ENCODE measurements around the gene BMPER.

The BMPER gene

DNA sequence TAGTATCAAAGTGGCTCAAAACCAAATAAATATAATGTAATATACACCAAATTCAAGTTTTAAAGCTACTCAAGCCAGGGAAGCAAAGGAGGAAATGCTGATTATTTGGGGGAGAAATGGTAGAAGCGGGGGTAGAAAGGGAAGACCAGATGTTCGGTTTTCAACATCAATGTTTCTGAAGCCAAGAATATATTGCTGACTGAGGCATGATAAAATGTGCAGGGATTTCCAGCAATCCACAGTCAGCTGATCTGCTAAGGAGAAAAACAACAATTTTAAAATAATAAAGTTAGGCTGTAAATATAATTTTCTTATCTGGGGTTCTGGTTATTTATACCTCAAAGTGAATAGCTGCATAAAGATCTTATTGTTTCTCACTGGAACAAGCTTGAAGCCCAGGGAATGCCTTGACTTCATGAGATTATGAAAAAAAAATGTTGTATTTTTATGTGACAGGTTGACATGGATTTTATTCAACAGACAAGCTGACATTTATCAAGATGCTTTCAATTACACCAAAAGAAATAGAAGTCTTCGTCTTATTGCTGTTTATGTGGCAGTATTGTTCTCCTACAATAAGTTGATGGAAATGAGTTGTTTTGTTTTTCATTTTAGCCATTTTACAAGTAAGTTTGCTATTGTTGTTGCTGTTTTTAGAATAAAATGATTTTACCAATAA is 28.6 kb upstream of the BMPER start:
- WGBS, 2 experiments = 93 to 95% methylated on average over 3 of the region's 3 CpGs
- Histone ChIP-seq H3K4me3 (ENCODE audit: insufficient read depth, low read depth, low read length) (no peak overlapping the region), H3K4me1 (ENCODE audit: control insufficient read depth, insufficient read depth, low read length) (peaks cover 19% of the 10 kb centered on the region)

DNA sequence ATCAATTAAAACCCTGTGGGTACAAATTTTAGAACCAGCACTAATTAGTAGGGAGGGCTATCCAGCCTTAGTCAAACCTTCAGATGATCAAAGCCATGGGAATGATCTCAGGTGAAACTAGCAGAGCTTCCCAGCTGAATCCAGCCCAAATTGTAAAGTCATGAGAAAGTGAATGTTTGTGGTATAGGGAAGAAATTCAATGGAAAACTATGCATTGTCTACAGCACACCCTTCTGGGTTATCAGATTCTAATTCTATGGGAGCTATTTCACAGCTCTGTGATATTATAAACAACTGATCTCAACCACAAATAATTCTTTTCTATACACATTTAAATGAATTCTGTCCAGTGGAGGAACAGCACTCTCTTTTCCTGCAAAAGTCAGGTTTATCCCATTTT is 24.6 kb upstream of the BMPER start:
- no peaks in the 10 kb centered on the region for H3K36me3 ChIP-seq (ENCODE audit: control insufficient read depth, insufficient read depth, low read length)
- no peaks in the 10 kb centered on the region for H3K4me1 ChIP-seq (ENCODE audit: control insufficient read depth, insufficient read depth, low read length)
- no peaks in the 10 kb centered on the region for H3K27me3 ChIP-seq (ENCODE audit: control insufficient read depth, insufficient read depth, low read length, poor library complexity, severe bottlenecking)
- no peak overlapping the region for H3K27ac ChIP-seq (ENCODE audit: insufficient read depth, low read depth, low read length, poor library complexity, severe bottlenecking)
- H3K9me3 ChIP-seq (ENCODE audit: control insufficient read depth, low read length) = no peaks in the 10 kb centered on the region
- no peak overlapping the region for H3K4me3 ChIP-seq (ENCODE audit: insufficient read depth, low read depth, low read length)

More for the DNA sequence above, 28.6 kb upstream of the BMPER start:
- H3K36me3 ChIP-seq (ENCODE audit: control insufficient read depth, insufficient read depth, low read length) = no peaks in the 10 kb centered on the region
- H3K27me3 ChIP-seq (ENCODE audit: control insufficient read depth, insufficient read depth, low read length, poor library complexity, severe bottlenecking) = no peaks in the 10 kb centered on the region
- H3K9me3 ChIP-seq (ENCODE audit: control insufficient read depth, low read length) = no peaks in the 10 kb centered on the region
- H3K27ac ChIP-seq (ENCODE audit: insufficient read depth, low read depth, low read length, poor library complexity, severe bottlenecking) = no peak overlapping the region

DNA sequence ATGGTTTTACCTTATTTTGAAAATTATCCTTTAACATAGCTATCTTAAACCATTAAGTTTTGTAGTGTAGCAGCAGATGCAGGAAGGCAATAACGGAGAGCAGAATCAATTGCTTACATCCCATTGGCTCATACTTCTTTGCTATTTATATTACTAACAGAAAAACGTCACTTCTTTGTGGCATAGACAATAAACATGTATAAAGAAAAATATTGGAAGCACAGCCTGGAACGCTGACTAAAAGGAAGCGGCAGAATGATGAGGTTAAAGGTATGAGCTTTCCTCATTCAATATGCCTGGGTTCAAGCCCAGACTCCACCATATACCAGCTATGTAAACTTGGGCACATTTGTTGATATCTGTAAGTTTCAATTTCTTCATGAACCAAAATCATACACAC is 24.0 kb upstream of the BMPER start:
- no peak overlapping the region for H3K27ac ChIP-seq (ENCODE audit: insufficient read depth, low read depth, low read length, poor library complexity, severe bottlenecking)
- 94 to 100% methylated on average over 2 to 4 of the region's 4 CpGs for WGBS, 2 experiments
- H3K9me3 ChIP-seq (ENCODE audit: control insufficient read depth, low read length) = no peaks in the 10 kb centered on the region
- peaks cover 2% of the 10 kb centered on the region for H3K4me1 ChIP-seq (ENCODE audit: control insufficient read depth, insufficient read depth, low read length)
- H3K27me3 ChIP-seq (ENCODE audit: control insufficient read depth, insufficient read depth, low read length, poor library complexity, severe bottlenecking) = no peaks in the 10 kb centered on the region
- no peaks in the 10 kb centered on the region for H3K36me3 ChIP-seq (ENCODE audit: control insufficient read depth, insufficient read depth, low read length)
- H3K4me3 ChIP-seq (ENCODE audit: insufficient read depth, low read depth, low read length) = no peak overlapping the region

DNA sequence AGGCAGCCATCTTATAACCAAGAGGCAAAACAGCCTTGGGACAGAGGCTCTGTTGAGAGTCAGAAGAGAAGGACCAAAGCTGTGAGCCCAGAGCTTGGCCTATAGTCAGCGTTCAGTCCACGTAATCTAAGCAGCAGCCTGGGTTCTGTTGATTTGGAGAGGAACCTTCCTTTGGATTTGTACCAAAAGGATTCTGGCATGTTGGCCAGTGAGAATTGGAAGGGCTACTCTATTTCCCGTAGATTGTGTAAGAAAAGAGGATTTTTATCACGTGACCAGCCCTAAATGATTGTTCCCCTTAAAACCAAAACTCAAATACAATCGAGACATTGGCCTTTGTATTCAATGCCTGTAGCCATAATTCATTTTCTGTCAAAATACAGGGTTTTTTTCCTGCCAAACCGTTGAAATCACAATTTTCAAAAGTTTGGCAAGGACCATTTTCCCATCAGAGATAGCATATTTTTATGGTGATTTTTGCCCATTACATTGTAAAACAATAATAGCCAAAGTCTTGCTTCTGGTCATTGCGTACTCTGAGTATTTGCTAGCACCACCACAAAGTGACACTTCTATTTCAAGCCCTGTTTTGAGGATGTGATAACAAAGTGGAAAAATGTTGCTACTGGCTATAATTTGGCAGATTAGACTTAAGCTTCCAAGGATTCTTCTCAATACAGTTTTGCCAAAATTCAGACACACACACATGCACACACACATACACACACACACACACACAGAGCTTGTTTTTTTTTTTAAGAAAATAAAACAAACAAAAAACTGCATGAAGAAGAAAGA is 23.1 kb upstream of the BMPER start:
- Histone ChIP-seq H3K4me3 (ENCODE audit: insufficient read depth, low read depth, low read length) (no peak overlapping the region), H3K27me3 (ENCODE audit: control insufficient read depth, insufficient read depth, low read length, poor library complexity, severe bottlenecking) (no peaks in the 10 kb centered on the region), H3K27ac (ENCODE audit: insufficient read depth, low read depth, low read length, poor library complexity, severe bottlenecking) (no peak overlapping the region), H3K4me1 (ENCODE audit: control insufficient read depth, insufficient read depth, low read length) (peaks cover 4% of the 10 kb centered on the region), H3K36me3 (ENCODE audit: control insufficient read depth, insufficient read depth, low read length) (no peaks in the 10 kb centered on the region), H3K9me3 (ENCODE audit: control insufficient read depth, low read length) (no peaks in the 10 kb centered on the region)
- WGBS, 2 experiments = 94% methylated on average over 6 to 7 of the region's 7 CpGs

DNA sequence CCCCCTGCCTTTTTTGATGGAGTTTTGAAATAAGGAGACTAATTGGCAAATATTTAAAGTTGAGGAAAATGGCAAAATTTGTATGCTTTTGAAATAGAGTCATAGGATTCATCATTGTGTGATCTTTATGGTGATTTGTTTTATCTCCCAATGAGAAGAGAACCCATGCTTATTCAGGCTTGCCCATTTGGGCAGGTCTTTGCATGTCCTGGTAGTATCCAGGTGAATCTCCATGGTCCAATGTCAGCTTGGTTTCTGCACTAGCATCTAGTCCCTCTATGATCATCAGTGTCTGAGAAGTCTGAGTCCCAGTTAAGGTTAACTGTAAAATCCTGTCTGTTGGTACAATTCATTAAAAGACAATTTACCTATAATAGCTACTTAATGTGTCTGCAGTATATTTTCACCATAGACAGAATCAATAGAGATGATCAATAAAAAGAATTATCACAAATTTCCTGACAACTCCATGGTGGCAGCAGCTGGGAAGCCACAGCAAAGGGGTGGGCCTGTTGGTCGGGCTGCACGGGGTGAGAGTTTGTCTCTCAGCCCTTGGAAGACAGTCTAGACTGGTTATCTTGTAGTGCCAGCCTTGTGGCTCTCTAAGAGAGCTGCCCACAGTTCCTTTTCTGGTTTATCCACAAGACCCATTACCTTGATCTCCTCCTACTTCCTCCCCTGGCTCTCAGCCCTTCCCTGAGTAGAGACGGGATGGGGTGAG is 22.2 kb upstream of the BMPER start:
- H3K9me3 ChIP-seq (ENCODE audit: control insufficient read depth, low read length) = no peaks in the 10 kb centered on the region
- 88 to 90% methylated on average over 3 of the region's 3 CpGs for WGBS, 2 experiments
- no peak overlapping the region for H3K27ac ChIP-seq (ENCODE audit: insufficient read depth, low read depth, low read length, poor library complexity, severe bottlenecking)

DNA sequence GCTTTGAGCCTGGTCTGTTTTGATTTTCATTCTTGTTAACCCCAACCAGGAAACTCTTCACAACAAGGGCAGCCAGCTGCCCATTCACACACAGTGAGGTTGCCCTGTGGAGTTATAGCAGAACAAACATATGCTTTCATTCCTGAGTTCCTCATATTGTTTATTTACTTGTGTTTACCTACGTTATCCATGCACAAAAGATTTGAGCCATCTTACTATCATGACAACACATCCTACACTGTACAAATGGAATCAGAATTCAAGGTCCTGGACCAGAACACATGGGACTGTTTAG is 21.7 kb upstream of the BMPER start:
- Histone ChIP-seq H3K27ac (ENCODE audit: insufficient read depth, low read depth, low read length, poor library complexity, severe bottlenecking) (no peak overlapping the region), H3K27me3 (ENCODE audit: control insufficient read depth, insufficient read depth, low read length, poor library complexity, severe bottlenecking) (no peaks in the 10 kb centered on the region), H3K36me3 (ENCODE audit: control insufficient read depth, insufficient read depth, low read length) (no peaks in the 10 kb centered on the region), H3K4me1 (ENCODE audit: control insufficient read depth, insufficient read depth, low read length) (peaks cover 4% of the 10 kb centered on the region), H3K4me3 (ENCODE audit: insufficient read depth, low read depth, low read length) (no peak overlapping the region), H3K9me3 (ENCODE audit: control insufficient read depth, low read length) (no peaks in the 10 kb centered on the region)
- 92 to 95% methylated on average over 1 of the region's 1 CpG for WGBS, 2 experiments

More for the DNA sequence above, 22.2 kb upstream of the BMPER start:
- Histone ChIP-seq H3K4me1 (ENCODE audit: control insufficient read depth, insufficient read depth, low read length) (peaks cover 4% of the 10 kb centered on the region), H3K4me3 (ENCODE audit: insufficient read depth, low read depth, low read length) (no peak overlapping the region), H3K36me3 (ENCODE audit: control insufficient read depth, insufficient read depth, low read length) (no peaks in the 10 kb centered on the region), H3K27me3 (ENCODE audit: control insufficient read depth, insufficient read depth, low read length, poor library complexity, severe bottlenecking) (no peaks in the 10 kb centered on the region)

DNA sequence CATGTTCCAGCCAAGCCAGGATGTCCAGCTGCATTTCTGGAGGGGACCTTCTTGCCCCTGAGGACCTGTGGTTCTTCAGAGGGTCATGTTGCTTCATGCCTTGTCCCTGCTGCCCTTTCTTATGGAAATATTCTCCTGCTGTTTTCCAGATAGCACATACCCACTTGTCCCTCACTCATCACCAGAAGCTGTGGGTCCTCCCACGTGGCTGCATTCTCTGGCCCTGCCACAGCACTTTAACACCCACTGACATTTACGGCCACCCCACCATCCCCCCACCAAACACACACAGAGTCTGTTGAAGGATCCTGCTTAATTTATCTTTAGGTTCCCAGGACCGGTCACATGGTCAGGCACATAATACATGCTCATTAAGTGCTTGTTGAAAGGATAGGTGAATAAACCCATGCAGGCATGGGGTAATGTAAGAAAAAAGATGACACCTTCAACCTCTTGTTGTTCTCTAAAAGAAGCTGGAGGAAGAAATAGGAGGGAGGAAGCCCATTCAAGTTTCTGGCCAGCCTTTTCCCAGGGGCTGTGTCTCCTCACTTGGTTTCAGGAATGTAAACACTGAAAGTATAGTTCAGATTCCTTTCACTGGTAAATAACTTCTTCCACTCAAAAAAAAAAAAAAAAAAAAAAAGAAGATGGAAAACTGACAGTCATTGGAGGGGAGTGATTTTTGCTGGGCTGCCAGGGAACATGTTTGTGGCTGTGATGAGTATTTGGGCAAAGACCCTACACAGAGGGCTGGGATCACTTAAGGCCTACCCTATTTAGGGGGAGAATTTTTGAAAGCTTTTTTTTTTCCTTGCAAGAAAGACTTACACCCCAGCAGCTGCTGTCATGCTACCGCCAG is 19.8 kb upstream of the BMPER start:
- 58 to 64% methylated on average over 4 of the region's 4 CpGs for WGBS, 2 experiments
- Histone ChIP-seq H3K27me3 (ENCODE audit: control insufficient read depth, insufficient read depth, low read length, poor library complexity, severe bottlenecking) (no peaks in the 10 kb centered on the region), H3K36me3 (ENCODE audit: control insufficient read depth, insufficient read depth, low read length) (no peaks in the 10 kb centered on the region), H3K9me3 (ENCODE audit: control insufficient read depth, low read length) (no peaks in the 10 kb centered on the region), H3K4me3 (ENCODE audit: insufficient read depth, low read depth, low read length) (no peak overlapping the region), H3K27ac (ENCODE audit: insufficient read depth, low read depth, low read length, poor library complexity, severe bottlenecking) (no peak overlapping the region), H3K4me1 (ENCODE audit: control insufficient read depth, insufficient read depth, low read length) (peaks cover 4% of the 10 kb centered on the region)

DNA sequence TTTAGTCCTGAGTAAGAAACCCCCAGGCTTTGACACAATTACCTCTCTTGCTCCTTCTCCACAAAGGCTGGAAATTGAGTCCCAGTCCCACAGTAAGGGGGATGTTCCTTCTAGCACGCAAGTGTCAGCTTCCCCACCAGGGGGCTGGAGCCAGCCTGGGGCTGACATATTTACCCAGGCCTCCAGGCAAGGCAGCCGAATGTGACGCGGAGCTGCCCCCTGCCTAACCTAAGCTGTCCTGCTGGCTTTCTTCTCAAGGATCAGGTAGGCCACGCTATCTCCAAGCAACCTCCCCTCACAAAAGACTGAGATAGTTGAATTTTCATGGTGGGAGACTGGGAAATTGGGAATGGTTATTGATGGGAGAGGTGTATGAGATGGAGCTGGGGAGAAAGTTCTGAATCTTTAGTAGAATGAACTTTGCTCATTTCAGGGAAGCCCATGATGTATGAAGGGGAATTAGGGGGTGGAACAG is 19.2 kb upstream of the BMPER start:
- Histone ChIP-seq H3K4me3 (ENCODE audit: insufficient read depth, low read depth, low read length) (no peak overlapping the region), H3K27ac (ENCODE audit: insufficient read depth, low read depth, low read length, poor library complexity, severe bottlenecking) (no peak overlapping the region), H3K9me3 (ENCODE audit: control insufficient read depth, low read length) (no peaks in the 10 kb centered on the region), H3K4me1 (ENCODE audit: control insufficient read depth, insufficient read depth, low read length) (peaks cover 4% of the 10 kb centered on the region), H3K27me3 (ENCODE audit: control insufficient read depth, insufficient read depth, low read length, poor library complexity, severe bottlenecking) (no peaks in the 10 kb centered on the region), H3K36me3 (ENCODE audit: control insufficient read depth, insufficient read depth, low read length) (no peaks in the 10 kb centered on the region)
- WGBS, 2 experiments = 19 to 32% methylated on average over 4 to 5 of the region's 5 CpGs

DNA sequence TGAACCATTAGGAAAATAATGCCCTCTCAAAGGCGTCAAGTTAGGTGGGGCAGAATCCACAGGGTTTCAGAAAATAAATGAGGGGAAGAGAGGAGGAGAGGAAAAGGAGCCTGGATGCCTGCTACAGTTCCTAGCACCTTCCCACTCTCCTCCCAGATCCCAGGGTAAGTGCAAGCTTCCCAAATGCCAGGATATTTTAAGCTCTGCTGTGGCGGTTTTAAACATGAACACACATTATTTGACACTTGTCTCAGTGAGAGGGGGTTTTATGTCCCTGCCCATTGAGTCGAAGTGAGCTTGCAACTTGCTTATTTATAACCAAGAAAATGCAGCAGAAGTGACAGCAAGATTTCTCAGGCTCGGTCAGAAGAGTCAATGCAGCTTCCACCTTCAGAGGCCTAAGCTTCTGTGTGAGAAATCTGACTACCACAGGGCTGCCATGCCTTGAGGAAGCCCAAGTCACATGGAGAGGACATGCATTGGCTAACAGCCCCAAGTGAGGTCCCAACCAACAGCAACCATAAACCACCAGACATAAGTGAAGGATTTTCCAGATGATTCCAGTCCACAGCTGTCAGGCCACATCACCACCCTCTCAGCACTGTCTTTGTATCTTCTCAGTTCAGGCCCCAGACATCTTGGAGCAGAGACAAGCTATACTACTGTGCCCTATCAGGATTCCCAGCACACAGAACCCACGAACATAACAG is 17.9 kb upstream of the BMPER start:
- 88 to 93% methylated on average over 5 of the region's 5 CpGs for WGBS, 2 experiments

More for the DNA sequence above, 17.9 kb upstream of the BMPER start:
- Histone ChIP-seq H3K27me3 (ENCODE audit: control insufficient read depth, insufficient read depth, low read length, poor library complexity, severe bottlenecking) (no peaks in the 10 kb centered on the region), H3K4me1 (ENCODE audit: control insufficient read depth, insufficient read depth, low read length) (peaks cover 4% of the 10 kb centered on the region), H3K36me3 (ENCODE audit: control insufficient read depth, insufficient read depth, low read length) (no peaks in the 10 kb centered on the region), H3K9me3 (ENCODE audit: control insufficient read depth, low read length) (no peaks in the 10 kb centered on the region), H3K27ac (ENCODE audit: insufficient read depth, low read depth, low read length, poor library complexity, severe bottlenecking) (no peak overlapping the region), H3K4me3 (ENCODE audit: insufficient read depth, low read depth, low read length) (no peak overlapping the region)
